ENCODE measurements around the gene APMAP.

DNA sequence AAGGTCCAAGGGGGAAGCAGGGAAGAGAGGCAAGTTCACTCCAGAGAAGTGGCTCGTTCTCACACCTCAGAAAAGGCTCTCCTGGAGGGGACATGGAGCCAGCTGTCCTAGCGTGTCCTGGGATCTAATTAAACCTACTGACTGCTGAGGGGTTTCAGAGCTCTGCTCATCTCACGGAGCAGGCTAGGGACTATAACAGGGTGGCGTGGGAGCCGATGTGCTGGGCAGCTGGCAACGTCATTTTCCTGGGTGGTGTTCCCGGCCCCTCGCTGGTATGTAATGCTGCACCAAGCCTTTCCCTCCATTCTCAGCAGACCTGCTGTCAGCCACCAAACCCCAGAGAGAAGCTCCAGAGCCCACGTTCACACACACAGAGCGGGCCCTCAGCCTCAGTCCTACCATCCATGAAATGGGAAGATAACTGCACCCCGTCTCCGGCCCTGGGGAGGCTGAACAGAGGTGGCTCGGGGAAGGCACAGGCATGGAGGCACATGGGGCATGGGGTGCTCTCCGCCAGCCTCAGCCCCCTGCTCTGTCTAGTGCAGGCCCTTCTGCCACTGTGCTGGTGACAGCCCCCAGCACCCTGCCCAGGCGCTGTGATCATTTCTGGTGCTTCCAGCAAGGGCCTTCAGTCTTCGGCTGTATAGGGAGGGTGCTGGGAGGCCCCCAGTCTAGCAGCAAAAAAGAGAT lies 41.6 kb downstream of the APMAP start:
- no peak for TF ChIP-seq POLR2A (IDR thresholded peaks at IDR 0.05)
- TF ChIP-seq, protein P1, sequence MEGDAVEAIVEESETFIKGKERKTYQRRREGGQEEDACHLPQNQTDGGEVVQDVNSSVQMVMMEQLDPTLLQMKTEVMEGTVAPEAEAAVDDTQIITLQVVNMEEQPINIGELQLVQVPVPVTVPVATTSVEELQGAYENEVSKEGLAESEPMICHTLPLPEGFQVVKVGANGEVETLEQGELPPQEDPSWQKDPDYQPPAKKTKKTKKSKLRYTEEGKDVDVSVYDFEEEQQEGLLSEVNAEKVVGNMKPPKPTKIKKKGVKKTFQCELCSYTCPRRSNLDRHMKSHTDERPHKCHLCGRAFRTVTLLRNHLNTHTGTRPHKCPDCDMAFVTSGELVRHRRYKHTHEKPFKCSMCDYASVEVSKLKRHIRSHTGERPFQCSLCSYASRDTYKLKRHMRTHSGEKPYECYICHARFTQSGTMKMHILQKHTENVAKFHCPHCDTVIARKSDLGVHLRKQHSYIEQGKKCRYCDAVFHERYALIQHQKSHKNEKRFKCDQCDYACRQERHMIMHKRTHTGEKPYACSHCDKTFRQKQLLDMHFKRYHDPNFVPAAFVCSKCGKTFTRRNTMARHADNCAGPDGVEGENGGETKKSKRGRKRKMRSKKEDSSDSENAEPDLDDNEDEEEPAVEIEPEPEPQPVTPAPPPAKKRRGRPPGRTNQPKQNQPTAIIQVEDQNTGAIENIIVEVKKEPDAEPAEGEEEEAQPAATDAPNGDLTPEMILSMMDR (IDR thresholded peaks at IDR 0.05), result no peak
- TF ChIP-seq POLR2AphosphoS5 (IDR thresholded peaks at IDR 0.05; ENCODE audit: insufficient read depth in 1 of 2, low read depth in 1 of 2), result no peak
